NCI-H1417 (cell line): ENCODE data around the gene EPYC.

Source experiments
- DNase-seq, 3 experiments: peaks; one replicate each; lab custom pipeline; 2025; lab: John Stamatoyannopoulos, UW

EPYC gene, protein sequence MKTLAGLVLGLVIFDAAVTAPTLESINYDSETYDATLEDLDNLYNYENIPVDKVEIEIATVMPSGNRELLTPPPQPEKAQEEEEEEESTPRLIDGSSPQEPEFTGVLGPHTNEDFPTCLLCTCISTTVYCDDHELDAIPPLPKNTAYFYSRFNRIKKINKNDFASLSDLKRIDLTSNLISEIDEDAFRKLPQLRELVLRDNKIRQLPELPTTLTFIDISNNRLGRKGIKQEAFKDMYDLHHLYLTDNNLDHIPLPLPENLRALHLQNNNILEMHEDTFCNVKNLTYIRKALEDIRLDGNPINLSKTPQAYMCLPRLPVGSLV

DNA sequence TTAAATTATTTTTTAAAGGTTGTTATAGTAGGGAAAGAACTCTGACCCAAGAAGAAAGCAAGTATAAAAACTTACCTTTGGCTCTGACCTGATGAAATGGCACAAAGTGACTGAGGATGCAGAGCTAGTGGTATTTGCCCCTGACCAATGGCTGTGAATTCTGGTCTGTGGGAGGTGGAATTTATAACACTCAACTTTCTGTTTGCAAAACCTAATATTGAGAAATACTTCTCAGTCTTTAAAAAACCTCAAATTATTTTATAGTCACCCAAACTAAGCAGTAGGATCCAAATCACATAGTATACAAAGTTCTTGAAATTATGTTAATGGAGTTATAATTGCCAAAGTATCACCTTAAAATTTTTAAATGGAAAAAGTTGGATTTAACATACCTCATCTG, at the start of gene EPYC:
TSS of gene EPYC (minus strand) at position 101 of the 400 bp plus-strand sequence. CDS start 2,407 bp downstream, outside the sequence.
- no peak for DNase-seq

DNA sequence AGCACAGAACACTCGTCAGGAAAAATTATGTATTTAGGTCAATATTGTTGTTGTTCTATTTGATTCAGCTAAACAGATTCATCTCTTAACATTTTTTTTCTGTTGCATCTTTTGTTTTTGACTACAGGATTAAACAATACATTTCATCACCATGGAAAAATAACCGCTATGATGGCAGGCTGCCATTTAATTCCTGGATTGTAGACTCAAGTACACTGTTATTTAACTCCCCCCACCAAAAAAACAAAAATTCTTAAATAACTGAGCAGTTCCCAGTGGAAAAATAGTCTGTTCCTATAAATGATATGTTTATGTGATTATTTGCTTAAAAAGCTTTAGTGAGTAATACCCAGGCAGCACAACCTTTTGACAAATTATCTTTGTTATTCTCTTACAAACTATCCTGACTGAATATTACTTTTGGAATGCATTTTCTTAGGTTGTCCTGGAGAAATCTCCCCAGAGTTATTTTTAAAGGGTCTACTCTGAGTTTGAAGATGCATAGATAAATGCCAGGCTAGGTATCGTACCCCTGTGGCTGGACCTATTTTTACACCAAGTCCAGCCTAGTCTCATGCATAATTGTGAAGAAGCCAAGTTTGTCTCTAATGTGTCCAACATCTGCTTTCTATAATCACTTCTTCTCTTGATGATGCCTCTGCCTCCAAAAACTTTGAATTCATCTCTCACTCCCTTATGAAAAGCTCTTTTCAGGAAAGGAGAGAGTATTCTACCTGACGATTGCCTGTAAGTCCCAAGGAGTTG, 49.4 kb upstream of the EPYC start:
- peak in 2 of 3 experiments; percentile 5 to 39 for DNase-seq

DNA sequence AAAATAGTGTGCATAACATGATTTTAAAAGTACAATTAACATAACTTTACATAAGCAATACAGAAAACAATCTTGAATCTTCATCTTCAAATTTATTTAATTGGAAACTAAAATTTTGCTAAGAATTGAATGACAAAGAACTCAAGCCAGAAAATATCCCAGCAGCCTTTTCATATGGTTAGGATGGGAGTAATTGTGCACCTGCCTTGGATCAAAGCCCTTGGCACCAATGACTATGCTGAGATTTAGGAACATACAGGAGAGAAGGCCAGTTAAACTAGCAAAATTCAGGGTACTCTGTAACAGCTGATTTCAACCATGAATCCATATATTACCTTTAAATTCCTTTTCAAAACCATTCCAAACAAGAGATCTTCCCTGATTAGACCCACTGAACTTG, 47.3 kb upstream of the EPYC start:
- DNase-seq: no peak

DNA sequence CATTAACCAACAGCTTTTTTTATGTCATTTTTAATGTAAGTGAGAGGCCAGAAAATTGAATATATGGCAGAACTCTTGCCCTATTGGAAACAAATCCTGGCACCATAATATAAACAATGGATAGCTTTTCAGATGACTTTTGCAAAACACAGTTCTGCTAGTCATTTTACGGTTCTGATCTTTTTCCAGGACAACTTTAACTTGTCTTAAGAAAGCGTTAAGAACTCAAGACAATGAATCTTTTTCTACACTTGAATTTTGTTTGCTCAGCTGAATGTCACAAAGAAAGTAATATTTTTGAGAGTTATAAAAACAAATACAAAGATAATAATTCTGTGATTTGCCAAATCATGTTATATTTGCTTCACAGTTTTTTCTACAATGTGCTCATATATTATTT, 39.8 kb upstream of the EPYC start:
- DNase-seq: no peak

DNA sequence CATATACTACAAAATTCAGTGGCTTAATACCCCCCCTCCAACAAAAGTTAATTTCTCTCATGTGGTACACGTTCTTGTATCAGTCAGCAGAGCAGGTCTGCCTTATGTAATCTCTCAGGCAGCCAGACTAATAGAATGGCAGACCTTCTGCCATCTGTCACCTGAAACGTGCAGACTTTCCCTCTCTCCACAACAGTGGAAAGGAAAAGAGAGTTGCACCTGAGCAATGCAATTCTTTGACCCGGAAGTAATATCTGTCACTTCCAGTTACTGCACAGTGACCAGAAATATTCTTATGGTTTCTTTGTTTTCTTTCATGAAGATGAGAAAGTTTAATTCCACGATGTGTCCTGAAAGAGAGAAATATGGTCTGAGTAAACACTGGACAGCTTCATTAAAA, 38.6 kb upstream of the EPYC start:
- no peak for DNase-seq

DNA sequence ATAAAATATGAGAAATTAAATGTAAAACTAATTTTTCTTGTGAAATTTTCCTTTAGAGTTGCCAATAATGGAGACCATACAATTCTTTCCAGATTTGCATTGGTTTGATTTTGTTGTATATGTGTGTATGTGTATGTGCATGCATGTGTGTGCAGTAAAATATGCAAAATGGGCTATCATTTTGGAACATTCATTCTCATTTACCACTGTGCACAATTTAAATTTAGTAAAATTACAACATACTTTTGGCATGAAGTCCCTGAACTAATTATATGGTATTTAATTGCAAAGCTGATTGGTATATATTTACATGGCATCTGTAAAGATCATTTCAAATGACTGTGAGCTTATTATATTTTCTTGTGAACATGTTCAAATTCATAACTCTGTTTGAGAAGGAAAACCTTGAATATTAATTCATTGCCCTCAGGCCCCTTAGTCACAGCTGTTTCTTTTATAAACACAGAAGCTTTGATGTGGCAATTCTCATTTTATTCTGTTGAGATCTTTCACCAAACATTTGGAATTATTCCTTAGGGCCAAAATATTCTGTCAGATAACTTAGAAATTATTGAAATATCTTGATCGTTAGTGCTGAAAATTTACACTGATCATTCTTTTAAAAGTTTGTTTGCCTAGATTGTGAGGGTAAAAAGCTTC, 35.5 kb upstream of the EPYC start:
- DNase-seq: peak in 1 of 3 experiments; percentile 48

DNA sequence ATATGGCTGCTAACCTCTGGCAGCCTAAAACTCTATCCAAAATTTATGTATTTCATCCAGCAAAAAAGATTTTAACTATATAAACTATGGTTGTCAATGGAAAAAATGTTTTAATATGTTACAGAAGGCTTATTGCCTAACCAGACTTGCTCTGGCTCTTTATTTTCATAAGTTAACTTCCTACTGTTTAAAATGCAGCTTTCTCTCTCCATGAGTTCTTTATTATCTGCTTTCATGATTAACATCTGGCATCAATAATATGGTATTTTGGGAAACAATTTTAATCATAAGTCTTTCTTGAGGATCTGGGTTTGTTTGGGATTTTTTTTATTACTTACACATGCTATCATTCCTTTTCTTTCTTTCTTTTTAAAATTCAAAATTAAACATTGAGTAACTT, 32.5 kb upstream of the EPYC start:
- no peak for DNase-seq

DNA sequence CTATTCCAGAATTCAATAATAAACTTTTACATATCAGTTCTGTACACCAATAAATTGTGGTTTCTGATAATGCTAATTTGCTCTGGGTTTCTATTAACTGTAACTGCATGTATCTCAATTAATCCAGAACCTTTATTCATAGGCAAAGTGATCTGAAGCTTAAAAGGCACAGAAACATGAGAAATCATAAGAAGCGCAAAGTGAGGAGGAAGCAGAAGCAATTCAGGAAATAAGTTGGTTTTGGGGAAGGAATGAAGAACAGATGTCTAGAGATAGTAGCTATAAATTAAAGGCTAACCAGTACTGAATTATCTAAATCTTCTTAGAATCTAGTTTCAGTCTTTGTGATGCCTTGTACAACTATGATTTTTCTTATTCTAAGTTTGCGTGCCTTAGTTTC, 28.5 kb upstream of the EPYC start:
- no peak for DNase-seq

DNA sequence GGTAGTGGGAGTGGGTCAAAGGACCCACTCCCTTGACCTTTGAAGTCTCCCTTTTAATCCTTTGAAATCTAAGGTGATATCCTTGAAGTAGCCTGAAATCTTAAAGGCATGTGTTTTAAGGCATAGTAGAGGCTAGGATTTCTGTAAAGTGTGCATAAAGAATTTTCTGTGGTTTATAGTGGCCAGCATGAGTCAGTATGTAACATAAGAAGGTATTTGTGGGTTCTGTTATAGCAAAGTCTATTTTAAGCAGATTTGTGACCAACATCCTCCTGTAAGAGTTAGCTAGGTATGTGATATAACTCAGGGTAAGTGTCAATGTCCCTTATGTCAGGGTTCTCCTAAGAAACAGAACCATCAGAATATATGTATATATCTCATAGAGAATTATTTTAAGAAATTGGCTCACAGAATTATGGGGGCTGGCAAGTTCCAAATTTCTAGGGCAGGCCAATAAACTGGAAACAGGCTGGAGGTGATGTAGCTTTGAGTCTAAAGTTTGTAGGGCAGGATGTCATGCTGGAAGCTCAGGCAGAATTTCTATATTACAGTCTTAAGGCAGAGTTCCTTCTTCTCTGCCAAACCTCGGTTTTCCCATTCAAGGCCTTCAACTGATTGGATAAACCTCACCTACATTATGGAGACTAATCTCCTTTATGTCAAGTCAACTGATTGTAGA, 18.7 kb upstream of the EPYC start:
- no peak for DNase-seq

DNA sequence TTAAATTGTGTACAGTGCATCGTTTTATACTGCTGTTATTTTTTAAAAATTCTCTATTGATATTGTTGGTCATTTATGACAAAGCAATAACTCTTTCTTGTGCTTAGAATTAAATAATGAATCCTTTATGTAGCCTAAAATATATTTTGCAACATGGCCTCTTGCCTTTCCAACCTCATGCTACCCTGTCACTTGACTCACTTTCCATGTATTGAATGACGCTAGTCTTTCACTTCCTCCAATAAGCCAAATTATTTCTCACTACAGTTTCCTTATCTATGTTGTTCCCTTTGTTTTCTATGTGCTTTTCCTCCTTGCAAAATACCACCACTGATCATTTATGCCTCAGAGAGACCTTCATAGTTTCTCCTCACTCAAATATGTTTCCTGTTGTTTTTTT, 16.3 kb upstream of the EPYC start:
- no peak for DNase-seq

DNA sequence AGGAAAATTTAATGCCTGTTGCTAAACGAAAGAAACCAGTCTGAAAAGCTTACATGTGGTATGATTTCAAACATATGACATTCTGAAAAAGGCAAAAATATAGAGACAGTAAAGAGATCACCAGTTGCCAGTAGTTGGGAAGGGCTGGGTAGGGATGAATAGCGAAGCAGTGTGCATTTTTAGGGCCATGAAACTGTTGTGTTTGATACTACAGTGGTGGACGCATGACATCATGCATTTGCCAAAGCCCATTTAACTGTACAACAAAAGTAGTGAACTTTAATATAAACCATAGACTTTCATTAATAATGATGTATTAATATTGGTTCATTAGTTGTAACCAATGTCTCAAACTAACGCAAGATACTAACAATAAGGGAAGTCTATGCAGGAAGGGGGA, 14.7 kb upstream of the EPYC start:
- DNase-seq: no peak

DNA sequence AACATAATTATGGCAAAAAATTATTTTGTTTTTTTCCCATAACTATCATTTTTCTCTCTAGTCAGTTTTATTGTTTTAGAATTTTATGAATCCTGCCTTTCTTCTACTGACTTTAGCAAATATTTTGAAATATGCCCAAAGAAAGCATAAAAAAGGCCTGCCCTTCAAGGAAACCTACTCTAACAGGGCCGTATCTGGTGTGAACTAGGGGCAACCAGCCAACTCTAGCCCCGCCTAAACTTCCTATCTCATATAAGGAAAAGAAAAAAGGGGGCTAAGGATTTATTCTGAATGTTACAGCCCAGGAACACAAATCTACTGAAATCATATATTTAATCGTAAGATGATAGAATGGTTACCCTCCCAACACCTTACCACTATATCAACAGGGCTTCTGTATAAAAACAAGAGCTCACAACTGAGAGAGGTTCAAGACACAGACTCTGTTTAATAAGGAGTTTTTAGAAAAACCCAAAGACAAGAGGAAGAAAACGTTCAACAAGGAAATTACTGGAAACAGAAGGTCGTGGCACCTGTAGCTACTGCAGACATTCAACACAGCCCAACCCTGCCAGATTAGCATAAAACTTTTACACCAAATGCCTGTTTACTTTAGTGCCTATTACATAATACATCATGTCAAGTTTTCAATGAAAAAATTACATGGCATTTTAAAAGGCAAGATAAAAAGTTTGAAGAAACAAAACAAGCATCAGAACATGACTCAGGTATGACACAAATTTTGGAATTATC, 12.9 kb upstream of the EPYC start:
- no peak for DNase-seq

DNA sequence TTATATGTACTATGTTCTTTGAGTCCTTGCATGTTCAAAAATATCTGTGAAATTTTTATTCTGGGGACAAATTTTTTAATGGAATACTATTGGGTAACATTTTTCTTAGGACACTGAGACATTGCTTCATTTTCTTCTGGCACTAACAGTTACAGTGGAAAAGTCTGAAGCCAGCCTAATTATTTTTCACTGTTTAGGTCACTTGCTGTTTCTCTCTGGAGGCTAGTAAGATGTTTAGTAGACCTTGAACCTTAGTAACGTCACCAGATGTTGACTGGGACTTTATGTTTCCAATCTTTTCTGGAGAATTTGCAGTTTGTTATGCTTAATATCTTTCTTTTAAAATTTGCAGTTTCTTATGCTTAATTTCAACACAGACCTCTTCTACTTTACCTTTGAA, 12.3 kb upstream of the EPYC start:
- DNase-seq: no peak

DNA sequence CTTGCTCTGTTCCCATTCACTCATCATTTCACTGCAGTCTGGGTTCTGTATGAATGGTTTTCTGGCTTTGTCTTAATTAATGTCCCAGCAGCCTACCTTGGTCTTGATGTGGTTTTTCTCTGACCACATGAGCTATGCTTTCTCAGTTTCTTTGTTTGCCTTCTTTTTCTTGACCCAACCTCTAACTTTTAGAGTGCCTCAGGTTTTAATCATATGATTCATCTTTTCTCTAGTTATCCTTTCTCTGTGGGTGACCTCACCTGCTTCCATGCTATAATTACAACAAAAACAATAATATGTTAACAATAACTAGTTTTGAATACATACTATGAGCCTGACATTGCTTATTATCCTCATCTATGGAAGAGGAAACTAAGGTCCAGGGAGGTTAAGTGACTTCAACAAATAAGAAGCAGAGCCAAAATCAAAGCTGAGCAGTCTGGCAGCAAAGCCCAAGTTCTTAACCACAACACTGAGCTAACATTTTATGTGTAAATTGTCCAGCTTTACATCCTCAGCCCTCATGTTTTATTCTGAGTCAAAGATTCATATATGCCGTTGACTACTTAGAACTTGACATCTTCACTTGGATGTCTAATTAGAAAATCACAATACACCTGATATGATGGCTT, 4.7 kb upstream of the EPYC start:
- peak in 2 of 3 experiments; percentile 37 to 70 for DNase-seq

DNA sequence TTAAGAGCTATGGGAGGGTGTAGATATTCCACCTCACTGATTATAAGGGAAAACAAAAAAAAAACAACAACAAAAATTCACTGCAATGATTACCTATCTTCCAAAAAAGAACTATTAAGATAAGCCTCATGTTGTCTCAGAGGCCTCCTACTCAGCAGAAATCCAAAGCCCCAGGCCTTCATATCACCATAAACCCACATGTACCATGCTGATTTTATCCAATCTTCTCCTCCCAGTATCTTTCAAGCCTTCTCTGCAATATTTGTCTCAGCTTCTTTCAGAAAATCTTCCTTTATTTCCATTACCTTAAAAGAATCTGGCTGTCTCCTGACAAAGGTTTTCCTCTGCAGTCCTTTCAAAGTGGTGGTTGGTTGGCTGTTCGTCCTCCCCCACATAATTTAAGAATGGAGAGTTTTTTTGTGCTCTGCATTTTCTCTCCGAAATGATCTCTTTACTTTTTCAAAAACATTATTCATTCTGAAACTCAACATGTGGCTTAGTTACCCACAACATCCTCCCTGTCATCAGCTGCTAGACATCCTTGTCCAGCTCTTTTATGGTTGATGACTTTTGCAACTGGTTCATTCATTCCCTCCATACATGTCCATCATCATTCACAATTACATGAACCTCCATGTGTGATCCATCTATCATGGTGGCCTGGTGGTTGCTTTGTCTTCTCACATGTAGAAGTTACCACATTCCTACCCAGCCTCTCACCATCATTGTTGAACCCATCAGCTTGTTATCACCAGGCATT, 2.9 kb upstream of the EPYC start:
- no peak for DNase-seq

DNA sequence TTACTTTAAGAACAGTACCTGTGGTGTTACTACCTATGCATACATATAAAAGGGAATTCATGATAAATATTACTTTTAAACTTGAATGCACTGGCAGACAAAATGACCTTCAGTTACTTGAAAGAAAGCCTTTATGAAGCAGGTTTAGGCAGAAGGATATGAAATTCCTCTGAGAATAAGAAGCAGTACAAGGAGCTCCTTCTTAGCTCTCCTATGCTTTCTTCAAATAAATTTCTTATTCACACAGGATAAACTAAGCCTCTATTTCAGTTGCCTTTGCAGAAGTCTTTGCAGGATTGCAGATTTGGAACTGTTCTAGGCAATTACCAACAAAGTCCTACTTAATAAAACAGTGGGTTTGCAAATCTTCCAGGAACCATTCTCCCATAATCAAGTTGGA, 1.0 kb downstream of the EPYC start:
- no peak for DNase-seq

DNA sequence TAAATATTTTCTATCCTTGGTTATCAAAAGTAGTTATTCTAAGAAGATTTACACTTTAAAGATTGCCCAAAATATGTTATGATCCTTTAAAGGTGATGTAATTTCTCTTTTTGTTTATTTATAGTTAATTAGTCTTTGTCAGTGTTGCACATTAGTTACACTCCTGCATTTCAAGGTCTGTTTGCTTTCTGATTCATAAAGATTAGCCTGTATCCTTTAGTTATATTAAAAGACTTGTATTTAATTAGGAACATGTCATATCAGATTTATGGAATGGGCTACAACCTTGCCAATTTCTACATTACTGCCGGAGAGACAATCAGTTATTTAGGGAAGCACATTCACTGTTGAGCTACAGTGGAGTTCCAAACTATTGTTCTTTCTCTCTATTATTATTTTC, 3.5 kb downstream of the EPYC start:
- DNase-seq: peak in 1 of 3 experiments; percentile 68

DNA sequence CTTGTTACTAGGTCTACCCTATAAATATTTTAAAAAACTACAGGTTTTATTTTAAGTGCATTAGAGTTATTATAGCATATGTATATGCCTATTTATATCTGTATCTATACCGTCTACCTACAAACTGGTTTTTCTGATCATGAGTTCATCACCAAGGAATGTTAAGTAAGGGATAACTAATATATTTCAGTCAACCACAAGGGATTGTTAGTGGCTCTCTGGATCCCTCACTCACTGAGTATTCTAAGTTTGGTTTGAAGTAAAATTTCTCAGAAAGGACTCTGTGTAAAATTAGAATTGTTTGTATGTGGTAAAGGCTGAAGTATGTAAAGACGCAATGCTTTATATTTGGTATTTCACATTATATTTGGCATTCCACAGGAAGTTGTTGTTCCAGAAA, 4.8 kb downstream of the EPYC start:
- no peak for DNase-seq

DNA sequence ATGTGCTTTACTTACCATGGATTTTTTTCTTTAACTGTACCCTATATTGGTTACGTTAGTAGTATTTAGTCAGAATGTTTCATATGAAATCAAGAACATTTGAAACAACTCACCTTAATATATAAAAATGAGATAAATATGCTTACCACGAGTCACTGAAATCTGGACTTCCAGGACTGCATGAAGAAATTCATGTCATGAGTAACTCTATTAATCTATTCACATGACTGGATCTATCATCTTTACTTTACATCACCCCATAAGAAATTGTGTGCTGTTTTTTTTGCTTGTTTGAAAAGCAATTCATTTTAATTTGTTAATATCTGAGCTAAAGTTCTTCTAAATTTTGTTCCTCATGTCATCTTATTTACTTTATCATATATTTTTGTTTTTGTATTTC, 5.2 kb downstream of the EPYC start:
- no peak for DNase-seq

DNA sequence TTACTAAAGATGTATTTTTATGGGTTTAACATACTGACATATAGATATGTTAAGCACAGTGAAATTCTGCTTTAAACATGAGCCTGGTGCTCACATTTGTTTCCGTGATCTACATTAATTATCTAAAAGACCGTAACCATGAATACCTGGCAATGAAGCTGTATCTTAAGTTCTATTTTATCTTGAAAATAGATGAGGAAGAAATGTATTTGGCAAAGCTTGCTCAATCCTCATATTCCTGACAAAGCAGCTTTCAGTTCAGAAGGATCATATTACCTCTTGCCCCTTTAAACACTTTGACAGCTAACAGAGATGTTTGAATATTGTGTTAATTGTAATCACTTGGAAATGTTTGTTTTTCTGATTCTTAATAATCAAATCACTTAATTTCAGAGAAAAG, 9.8 kb downstream of the EPYC start:
- DNase-seq: peak in 1 of 3 experiments; percentile 28
